ENCODE results near the gene ACTR1B.
"Not testable (repeated sequence)": the region's sequence is repeated elsewhere in the genome, so short reads cannot be mapped to it uniquely, and the experiment has no call there.

Gene ACTR1B

DNA sequence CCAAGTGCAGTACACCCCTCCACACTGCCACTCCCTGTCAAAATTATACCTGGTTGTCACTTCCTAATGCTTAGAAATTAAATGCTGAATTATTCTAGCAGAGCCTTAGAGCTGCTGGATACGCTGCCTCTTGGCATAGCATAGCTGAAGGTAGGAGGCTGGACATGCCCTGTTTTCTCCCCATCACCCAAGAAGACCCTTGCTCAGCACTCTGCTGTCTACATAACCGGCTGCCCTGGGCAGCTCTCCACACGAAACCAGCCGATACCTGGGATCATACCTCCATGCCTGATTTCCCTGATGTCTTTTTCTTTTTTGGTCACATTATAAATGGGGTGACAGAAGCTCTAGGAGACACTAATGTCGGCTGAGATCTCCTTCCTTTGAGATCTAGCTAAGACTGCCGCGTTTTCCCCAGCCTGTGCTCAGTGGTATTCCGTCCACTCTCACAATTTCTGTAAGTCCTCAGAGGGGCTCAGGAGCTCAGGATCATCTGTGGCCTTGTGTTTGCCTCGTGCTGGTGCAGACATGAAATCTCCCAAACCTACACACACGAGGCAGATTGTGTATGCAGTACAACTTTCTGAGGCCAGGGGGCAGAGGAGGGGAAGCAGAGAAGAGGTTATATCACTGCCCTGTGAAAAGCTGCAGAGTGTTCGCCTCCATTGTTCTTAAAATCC, 36.1 kb upstream of the ACTR1B start:
- Mint-ChIP-seq H3K36me3 (no peaks in the 10 kb centered on the region), H3K4me3 (no peak overlapping the region), H3K27me3 (no peaks in the 10 kb centered on the region), H3K9me3 (no peaks in the 10 kb centered on the region), H3K27ac (no peak overlapping the region), H3K4me1 (peaks cover 13 to 18% of the 10 kb centered on the region in 2 donors)
- ATAC-seq (replicated peaks) (peak; percentile 80 to 83), DNase-seq (peak; percentile 39)

- ATAC-seq (replicated peaks) (no peak), DNase-seq (no peak)
- Mint-ChIP-seq H3K4me1 (peaks cover 10 to 18% of the 10 kb centered on the region in 2 donors), H3K27me3 (no peaks in the 10 kb centered on the region), H3K36me3 (no peaks in the 10 kb centered on the region), H3K4me3 (no peak overlapping the region), H3K27ac (no peak overlapping the region), H3K9me3 (no peaks in the 10 kb centered on the region)
Observed at GRCh38 chr2:97698530-97698929, 34.7 kb upstream of the ACTR1B start.

DNA sequence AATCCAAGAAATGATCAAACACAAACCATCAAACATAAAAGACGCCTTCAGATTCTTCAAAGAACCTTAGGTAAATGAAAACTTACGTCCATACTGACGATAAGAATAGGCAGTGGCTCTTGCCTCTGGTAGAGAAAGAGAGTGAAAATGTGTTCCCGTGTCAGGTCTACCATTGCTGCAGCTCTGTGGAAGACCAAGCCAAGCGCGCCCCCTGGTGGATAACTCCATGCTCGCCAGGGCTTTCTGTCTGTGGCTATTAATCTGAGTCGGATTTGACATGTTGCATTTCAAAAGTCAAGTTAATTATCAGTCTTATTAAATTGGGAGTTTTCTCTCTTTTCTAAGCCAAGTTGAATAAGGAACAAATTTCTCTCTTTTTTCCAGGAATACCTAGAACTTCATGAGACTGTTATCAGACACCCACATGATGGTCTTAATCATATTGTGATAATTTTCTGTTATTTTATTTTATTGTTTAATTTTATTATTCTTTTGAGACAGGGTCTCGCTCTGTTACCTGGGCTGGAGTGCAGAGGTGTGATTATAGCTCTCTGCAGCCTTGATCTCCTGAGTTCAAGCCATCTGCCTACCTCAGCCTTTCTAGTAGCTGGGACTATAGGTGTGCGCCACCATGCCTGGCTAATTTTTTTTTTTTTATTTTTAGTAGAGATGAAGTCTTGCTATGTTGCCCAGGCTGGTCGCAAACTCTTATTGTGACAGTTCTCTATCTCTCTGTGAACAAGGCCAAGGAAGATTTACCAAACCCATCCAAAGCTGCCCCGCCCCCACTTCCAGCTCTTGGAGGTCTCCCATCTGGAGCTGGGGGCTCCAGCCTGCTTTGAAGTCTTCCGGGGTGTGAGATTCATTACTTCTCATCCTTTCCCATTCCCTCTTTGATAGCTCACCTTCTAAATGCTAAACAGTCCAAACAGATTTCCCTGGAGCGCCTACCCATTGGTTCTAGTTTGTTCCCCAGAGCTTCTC, 33.7 kb upstream of the ACTR1B start:
- peaks cover 10 to 18% of the 10 kb centered on the region in 2 donors for H3K4me1 Mint-ChIP-seq
- peak overlapping the region; percentile 58 to 64 for H3K4me3 Mint-ChIP-seq
- H3K36me3 Mint-ChIP-seq, result no peaks in the 10 kb centered on the region
- peak overlapping the region; percentile 9 for H3K27ac Mint-ChIP-seq
- H3K9me3 Mint-ChIP-seq, result no peaks in the 10 kb centered on the region
- no peaks in the 10 kb centered on the region for H3K27me3 Mint-ChIP-seq
- ATAC-seq (replicated peaks) (peak; percentile 94 to 95), DNase-seq (peak; percentile 76)

DNA sequence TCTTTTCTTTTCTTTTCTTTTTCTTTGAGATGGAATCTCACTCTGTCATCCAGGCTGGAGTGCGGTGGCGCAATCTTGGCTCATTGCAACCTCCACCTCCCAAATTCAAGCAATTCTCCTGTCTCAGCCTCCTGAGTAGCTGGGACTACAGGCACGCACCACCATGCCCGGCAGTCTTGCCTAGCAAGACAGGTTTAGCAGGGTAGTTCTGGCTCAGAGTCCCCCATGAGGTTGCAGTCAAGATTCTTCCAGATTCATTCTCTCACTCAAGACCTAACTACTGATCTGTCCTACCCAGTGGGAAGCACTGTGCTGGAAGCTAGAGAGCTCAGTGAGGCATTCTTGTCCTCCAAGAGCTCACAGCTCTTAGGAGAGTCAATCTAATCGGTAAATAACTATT, 31.9 kb upstream of the ACTR1B start:
- DNase-seq, result no peak
- peaks cover 15 to 27% of the 10 kb centered on the region in 2 donors for H3K4me1 Mint-ChIP-seq
- H3K4me3 Mint-ChIP-seq, result no peak overlapping the region
- no peaks in the 10 kb centered on the region for H3K36me3 Mint-ChIP-seq
- no peak overlapping the region for H3K27ac Mint-ChIP-seq
- no peaks in the 10 kb centered on the region for H3K9me3 Mint-ChIP-seq
- H3K27me3 Mint-ChIP-seq, result no peaks in the 10 kb centered on the region
- ATAC-seq (replicated peaks), result no peak

DNA sequence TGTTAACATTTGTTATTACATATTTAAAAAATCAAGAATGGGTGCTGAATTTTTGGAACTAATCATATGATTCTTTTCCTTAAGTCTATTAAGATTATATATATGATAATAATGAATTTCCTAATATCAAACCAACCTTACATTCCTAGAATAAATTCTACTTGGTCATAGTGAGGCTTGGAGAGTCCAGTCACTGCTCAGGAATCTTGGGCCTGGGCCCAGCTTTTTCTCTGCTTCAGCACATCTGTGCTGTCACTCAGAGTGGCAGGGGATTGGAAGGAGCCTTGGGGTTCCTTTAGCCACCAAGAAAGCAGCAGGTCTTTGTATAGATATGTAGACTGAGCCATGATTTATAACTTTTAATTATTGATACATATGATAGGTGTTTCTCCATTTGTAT, 29.6 kb upstream of the ACTR1B start:
- DNase-seq (no peak), ATAC-seq (replicated peaks) (no peak)
- H3K27ac Mint-ChIP-seq, result no peak overlapping the region
- no peaks in the 10 kb centered on the region for H3K36me3 Mint-ChIP-seq
- H3K4me1 Mint-ChIP-seq, result peaks cover 13 to 24% of the 10 kb centered on the region in 2 donors
- H3K9me3 Mint-ChIP-seq, result no peaks in the 10 kb centered on the region
- no peak overlapping the region for H3K4me3 Mint-ChIP-seq
- no peaks in the 10 kb centered on the region for H3K27me3 Mint-ChIP-seq

GRCh38 chr2:97691166-97691565, 27.3 kb upstream of the ACTR1B start:
- no peak for ATAC-seq (replicated peaks)
- H3K27me3 Mint-ChIP-seq, result no peaks in the 10 kb centered on the region

DNA sequence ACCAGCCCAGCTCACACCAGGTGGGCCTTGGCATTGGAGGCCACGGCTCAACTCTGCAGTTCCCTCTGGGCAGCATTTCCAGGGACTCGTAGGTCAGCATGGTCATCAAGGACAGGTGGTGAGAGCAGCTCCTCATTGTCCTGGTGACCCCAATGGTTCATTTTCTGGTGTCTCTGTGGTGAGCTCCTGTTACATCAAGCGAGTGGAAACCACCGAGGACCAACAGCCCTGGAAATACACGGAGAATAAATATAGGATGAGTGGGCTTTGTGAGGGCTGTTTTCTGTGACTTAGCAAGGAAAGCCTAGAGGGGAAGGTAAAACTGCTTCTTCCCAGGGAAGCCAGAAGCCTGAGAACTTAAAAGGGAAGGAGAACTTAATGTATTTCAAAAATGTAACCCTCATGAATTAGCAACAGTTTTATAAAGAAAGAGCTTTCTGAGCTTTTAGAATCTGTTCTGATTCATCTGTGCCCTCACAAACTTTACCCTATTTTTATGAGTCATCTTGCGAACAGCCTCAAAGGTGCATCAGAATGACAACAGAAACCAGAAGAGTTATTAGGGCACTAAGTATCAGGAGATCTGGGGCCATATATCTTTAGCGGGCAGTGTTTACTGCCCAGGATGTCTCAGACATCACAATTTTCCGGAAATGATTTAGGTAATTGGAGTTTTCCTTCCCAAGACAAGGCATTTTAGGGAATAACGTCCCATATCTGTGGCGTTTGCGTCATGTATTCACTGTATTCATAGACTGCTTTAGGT, 24.4 kb upstream of the ACTR1B start:
- ATAC-seq (replicated peaks), result peak; percentile 73 to 91
- peak overlapping the region; percentile 4 for H3K27ac Mint-ChIP-seq

More at GRCh38 chr2:97691166-97691565, 27.3 kb upstream of the ACTR1B start:
- Mint-ChIP-seq H3K27ac (no peak overlapping the region), H3K36me3 (no peaks in the 10 kb centered on the region), H3K4me3 (no peak overlapping the region), H3K4me1 (peaks cover 5 to 20% of the 10 kb centered on the region in 2 donors), H3K9me3 (no peaks in the 10 kb centered on the region)
- DNase-seq, result no peak

GRCh38 chr2:97687235-97687634, 23.4 kb upstream of the ACTR1B start:
- H3K4me3 Mint-ChIP-seq, H3K27ac Mint-ChIP-seq, H3K36me3 Mint-ChIP-seq, DNase-seq, H3K9me3 Mint-ChIP-seq, H3K27me3 Mint-ChIP-seq: not testable (repeated sequence)
- peak in 1 of 2 donors; percentile 34 for ATAC-seq (replicated peaks)
- H3K4me1 Mint-ChIP-seq, result peaks cover 5 to 20% of the 10 kb centered on the region in 2 donors

More for the DNA sequence above, 24.4 kb upstream of the ACTR1B start:
- H3K27me3 Mint-ChIP-seq, result no peaks in the 10 kb centered on the region
- H3K9me3 Mint-ChIP-seq, result no peaks in the 10 kb centered on the region
- no peak for DNase-seq
- H3K36me3 Mint-ChIP-seq, result no peaks in the 10 kb centered on the region
- no peak overlapping the region for H3K4me3 Mint-ChIP-seq
- H3K4me1 Mint-ChIP-seq, result peaks cover 5 to 20% of the 10 kb centered on the region in 2 donors

DNA sequence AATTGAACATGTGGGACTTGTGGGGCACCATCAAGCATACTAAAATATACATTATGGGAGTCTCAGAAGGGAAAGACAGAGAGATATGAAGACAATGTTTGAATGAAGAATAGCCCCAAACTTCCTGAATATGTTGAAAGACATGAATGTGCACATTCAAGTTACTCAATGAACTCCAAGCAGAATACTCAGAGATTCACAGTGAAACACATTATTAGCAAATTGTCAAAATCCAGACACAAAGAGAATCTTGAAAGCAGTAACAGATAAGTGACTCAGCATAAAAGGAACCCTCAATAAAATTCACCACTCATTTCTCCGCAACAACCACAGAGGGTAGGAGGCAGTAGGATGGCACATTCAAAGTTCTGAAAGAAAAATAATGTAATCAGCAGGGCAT, 14.5 kb upstream of the ACTR1B start:
- H3K36me3 Mint-ChIP-seq, result peaks cover 0 to 2% of the 10 kb centered on the region in 2 donors
- no peak overlapping the region for H3K27ac Mint-ChIP-seq
- H3K27me3 Mint-ChIP-seq, result no peaks in the 10 kb centered on the region
- H3K4me3 Mint-ChIP-seq, result no peak overlapping the region
- no peak for DNase-seq
- H3K4me1 Mint-ChIP-seq, result peaks cover 14 to 18% of the 10 kb centered on the region in 2 donors
- peaks cover 0 to 4% of the 10 kb centered on the region in 2 donors for H3K9me3 Mint-ChIP-seq
- no peak for ATAC-seq (replicated peaks)

GRCh38 chr2:97677480-97677879, 13.6 kb upstream of the ACTR1B start:
- Mint-ChIP-seq H3K9me3 (peaks cover 0 to 4% of the 10 kb centered on the region in 2 donors), H3K4me3 (no peak overlapping the region), H3K4me1 (peaks cover 18 to 19% of the 10 kb centered on the region in 2 donors), H3K36me3 (peaks cover 0 to 2% of the 10 kb centered on the region in 2 donors), H3K27me3 (no peaks in the 10 kb centered on the region), H3K27ac (no peak overlapping the region)
- ATAC-seq (replicated peaks) (no peak), DNase-seq (no peak)

- no peaks in the 10 kb centered on the region for H3K27me3 Mint-ChIP-seq
- no peak overlapping the region for H3K27ac Mint-ChIP-seq
- peaks cover 18 to 19% of the 10 kb centered on the region in 2 donors for H3K4me1 Mint-ChIP-seq
- H3K4me3 Mint-ChIP-seq, result no peak overlapping the region
- H3K36me3 Mint-ChIP-seq, result peaks cover 0 to 2% of the 10 kb centered on the region in 2 donors
- peaks cover 0 to 4% of the 10 kb centered on the region in 2 donors for H3K9me3 Mint-ChIP-seq
- no peak for ATAC-seq (replicated peaks)
- no peak for DNase-seq
Observed at GRCh38 chr2:97676620-97677019, 12.8 kb upstream of the ACTR1B start.

DNA sequence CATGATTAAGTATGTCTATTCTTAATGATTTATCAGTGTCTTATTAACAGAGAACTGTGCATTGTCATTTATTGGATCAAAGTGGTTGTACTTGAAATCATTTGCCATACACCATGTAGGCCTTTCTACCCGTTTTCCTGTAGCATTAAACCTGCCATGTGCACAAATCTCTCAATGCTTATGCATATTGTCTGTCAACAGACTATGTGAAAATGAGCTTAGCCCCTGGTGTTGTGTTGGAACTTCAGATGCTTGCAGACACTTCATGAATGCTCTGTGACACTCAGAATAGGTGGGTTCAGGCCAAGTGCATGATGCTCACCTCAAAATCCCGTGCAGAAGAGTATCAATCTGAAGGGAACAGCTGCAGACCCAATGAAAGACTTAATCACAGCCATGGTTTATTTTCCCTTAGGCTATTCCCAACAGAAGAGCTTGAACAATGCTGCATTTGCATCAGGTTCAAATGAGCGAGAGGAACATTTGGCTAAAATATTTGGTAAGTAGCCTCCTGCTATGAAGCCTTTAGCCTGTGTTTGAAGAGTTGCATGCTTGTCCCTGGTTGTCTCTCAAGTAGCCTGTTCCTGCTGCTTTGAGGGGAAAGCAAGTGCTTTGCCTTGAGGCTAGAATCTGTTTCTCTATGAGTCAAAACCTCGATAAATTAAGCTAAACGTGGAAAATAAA, 11.7 kb upstream of the ACTR1B start:
- H3K36me3 Mint-ChIP-seq, result peaks cover 0 to 2% of the 10 kb centered on the region in 2 donors
- no peaks in the 10 kb centered on the region for H3K27me3 Mint-ChIP-seq
- ATAC-seq (replicated peaks) (no peak), DNase-seq (no peak)
- H3K4me3 Mint-ChIP-seq, result no peak overlapping the region
- H3K27ac Mint-ChIP-seq, result no peak overlapping the region
- peaks cover 0 to 4% of the 10 kb centered on the region in 2 donors for H3K9me3 Mint-ChIP-seq
- peaks cover 18 to 19% of the 10 kb centered on the region in 2 donors for H3K4me1 Mint-ChIP-seq

DNA sequence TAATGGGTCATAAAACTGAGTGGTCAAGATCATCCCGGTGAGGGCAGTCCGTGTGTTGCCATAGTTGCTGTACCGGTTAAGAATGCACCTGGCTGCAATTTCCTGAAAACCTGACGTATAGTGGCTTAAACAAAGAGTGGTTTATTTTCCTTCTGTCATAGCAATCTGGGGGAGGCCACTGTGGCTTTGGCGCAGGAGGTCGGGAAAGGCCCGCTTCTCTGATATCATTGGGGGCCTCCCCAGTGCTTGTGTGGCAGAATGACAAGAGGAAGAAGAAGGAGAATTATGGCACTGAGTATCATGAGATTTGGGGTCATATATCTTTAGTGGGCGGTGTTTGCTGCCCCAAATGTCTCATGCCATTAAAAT, 10.1 kb upstream of the ACTR1B start:
- DNase-seq, result peak; percentile 37
- H3K4me1 Mint-ChIP-seq, result peaks cover 18 to 19% of the 10 kb centered on the region in 2 donors
- H3K9me3 Mint-ChIP-seq, result no peaks in the 10 kb centered on the region
- peak overlapping the region; percentile 93 for H3K27ac Mint-ChIP-seq
- H3K4me3 Mint-ChIP-seq, result peak overlapping the region; percentile 22 to 47
- peaks cover 0 to 2% of the 10 kb centered on the region in 2 donors for H3K36me3 Mint-ChIP-seq
- no peaks in the 10 kb centered on the region for H3K27me3 Mint-ChIP-seq
- ATAC-seq (replicated peaks), result peak; percentile 86 to 91
